Psoas muscle (tissue), 8 donors: Measurements from ENCODE around the gene CAMK2A. TPM values are rescaled to one million over a fixed set of nuclear protein-coding genes. Genes with fewer than 3 reads are reported as not detected.

ENCODE experiments used
- ATAC-seq, 4 donors: fragments of 200-7000 bp; cut with Tn5 transposase; one replicate each; pipeline ENCODE4 v1.9.1; 2020; ENCODE audit warnings: moderate library complexity in 3 of 4, mild to moderate bottlenecking in 2 of 4
- DNase-seq, 2 donors: peaks; one replicate each; pipeline ENCODE4 v3.0.0-alpha.2; 2020
- H3K27ac ChIP-seq: fragments of 200-600 bp; one replicate; pipeline ENCODE4 v1.8.0; 2022
- H3K27me3 ChIP-seq, 3 donors: fragments of 200-600 bp in 1 of 3; one replicate each; pipeline versions ENCODE4 v1.6.1 to v1.8.0; 2013 to 2022; ENCODE audit warnings: low read length in 2 of 3, mild to moderate bottlenecking in 2 of 3, moderate library complexity in 1 of 3; ENCODE audit not compliant: insufficient read depth in 3 of 3
- H3K36me3 ChIP-seq, 2 donors: fragments of 200-600 bp in 1 of 2; one replicate each; pipeline versions ENCODE4 v1.6.1 to v1.8.0; 2013 to 2022; ENCODE audit warnings: low read depth in 1 of 2, mild to moderate bottlenecking in 1 of 2, moderate library complexity in 1 of 2; ENCODE audit not compliant: insufficient read depth in 1 of 2
- H3K4me1 ChIP-seq: fragments of 200-600 bp; one replicate; pipeline ENCODE4 v1.8.0; 2022
- H3K4me3 ChIP-seq: fragments of 200-600 bp; one replicate; pipeline ENCODE4 v1.8.0; 2022; ENCODE audit warnings: mild to moderate bottlenecking
- H3K9me3 ChIP-seq: fragments of 200-600 bp; one replicate; pipeline ENCODE4 v1.8.0; 2022
- CTCF ChIP-seq: fragments of 200-600 bp; IDR thresholded peaks from one replicate; pipeline ENCODE4 v1.8.0; 2022; ENCODE audit warnings: antibody characterized with exemption
- WGBS, 3 donors: extraction: QIAGEN DNeasy Blood & Tissue Kit; methylation state at CpG; one replicate each; pipeline versions ENCODE4 v1.1.6 to v1.1.7; 2013; 5-methylcytosine and 5-hydroxymethylcytosine counted together
- intact Hi-C, 2 donors: fragments of 100-400 bp; cut with DNase I; formaldehyde crosslinking; loops; one replicate each; pipeline versions ENCODE4 v1.11.0 to v1.14.2; 2022
- polyA plus RNA-seq, 3 donors: library from polyadenylated mRNA; stranded (reverse); fragments of 200-250 nt; gene quantifications; one replicate each; pipeline ENCODE4 v1.2.3, GENCODE V29; 2013
- total RNA-seq, 4 donors: library from RNA; stranded (reverse); fragmentation: NEBNext Ultra II Directional in 2 of 4; extraction: Animal tissue kit (Norgen Biotek cat#: 25700) in 2 of 4; gene quantifications; one replicate each; pipeline versions ENCODE4 v1.2.1 to v1.2.4, GENCODE V29; 2021 to 2023
- donor health status: healthy with polysubstance abuse.
- donor health status: DM: no; HTN: no; CAD: no; lungs with moderate emphysema.
- donor health status: Bipolar disorder and iron deficiency.
- donor health status: healthy.
- donor health status: DM: yes; HTN: yes; CAD: no.
- donor health status: DM: no; HTN: no; CAD: no.
- donor health status: DM: no; HTN: no; CAD: no.
- donor health status: DM: yes; HTN: yes; CAD: no.

Gene CAMK2A
- total and polyA plus RNA-seq, 7 donors, result 8.1 to 118 (median 45.3) TPM

DNA sequence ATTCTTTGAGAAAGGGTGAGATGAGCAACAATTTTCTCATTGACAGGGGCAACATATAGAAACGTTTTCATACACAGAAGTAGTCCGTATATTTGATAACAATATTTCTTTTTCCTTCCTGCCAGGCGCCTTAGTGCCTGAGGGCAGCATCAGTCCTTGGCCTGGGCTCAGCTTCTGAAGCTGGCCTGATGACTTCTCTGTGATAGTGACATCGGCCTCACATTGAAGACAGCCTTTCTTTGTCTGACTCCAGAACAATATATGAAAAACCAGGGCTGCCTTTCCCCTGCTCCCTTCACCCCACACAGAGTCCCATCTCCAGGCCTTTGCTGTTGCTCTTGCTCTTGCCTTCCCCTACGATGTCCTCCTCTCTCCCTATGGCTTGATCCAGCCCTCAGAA, 43.8 kb upstream of the CAMK2A start:
- Histone ChIP-seq H3K4me3 (no peak overlapping the region), H3K9me3 (no peaks in the 10 kb centered on the region), H3K4me1 (no peaks in the 10 kb centered on the region), H3K36me3 (no peaks in the 10 kb centered on the region), H3K27ac (no peak overlapping the region), H3K27me3 (no peaks in the 10 kb centered on the region)
- no peak for ATAC-seq
- 86 to 89% (median 88%) methylated on average over 5 of the region's 5 CpGs for WGBS, 3 donors
- intact Hi-C loops, result no loop called here
- DNase-seq, result no peak
- no peak for TF ChIP-seq CTCF

GRCh38 chr5:150329881-150330876, 40.6 kb upstream of the CAMK2A start:
- WGBS, 3 donors, result 73 to 77% (median 76%) methylated on average over 17 of the region's 17 CpGs
- peak in 2 of 4 donors; percentile 43 to 84 for ATAC-seq
- intact Hi-C loops, result no loop called here
- no peaks in the 10 kb centered on the region for H3K36me3 ChIP-seq
- no peak for TF ChIP-seq CTCF
- no peaks in the 10 kb centered on the region for H3K9me3 ChIP-seq
- no peaks in the 10 kb centered on the region for H3K27me3 ChIP-seq
- no peak for DNase-seq
- H3K27ac ChIP-seq, result no peak overlapping the region
- H3K4me1 ChIP-seq, result no peaks in the 10 kb centered on the region
- H3K4me3 ChIP-seq, result no peak overlapping the region

DNA sequence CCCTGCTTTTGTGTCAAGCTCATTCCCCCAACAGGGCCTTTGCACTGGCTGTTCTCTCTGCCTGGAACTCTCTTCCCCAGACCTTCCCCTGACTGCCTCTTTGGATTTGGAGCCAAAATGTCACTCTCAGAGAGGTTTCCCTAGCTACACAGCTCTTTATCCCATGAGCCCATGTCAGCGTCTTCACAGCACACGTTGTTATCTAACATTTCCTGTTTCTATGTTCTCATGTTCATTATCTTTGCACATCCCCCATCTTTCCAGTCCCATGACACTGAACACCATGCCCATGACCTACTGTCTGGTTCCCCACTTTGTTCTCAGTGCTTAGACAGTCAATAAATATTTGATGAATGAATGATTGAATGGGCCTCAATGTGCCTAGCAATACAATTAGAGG, 39.5 kb upstream of the CAMK2A start:
- H3K36me3 ChIP-seq, result no peaks in the 10 kb centered on the region
- no peaks in the 10 kb centered on the region for H3K27me3 ChIP-seq
- H3K4me3 ChIP-seq, result no peak overlapping the region
- no peak for TF ChIP-seq CTCF
- DNase-seq, result no peak
- ATAC-seq, result no peak
- intact Hi-C loops, result no loop called here
- 66 to 71% (median 70%) methylated on average over 2 of the region's 2 CpGs for WGBS, 3 donors
- H3K27ac ChIP-seq, result no peak overlapping the region
- H3K9me3 ChIP-seq, result no peaks in the 10 kb centered on the region
- no peaks in the 10 kb centered on the region for H3K4me1 ChIP-seq

DNA sequence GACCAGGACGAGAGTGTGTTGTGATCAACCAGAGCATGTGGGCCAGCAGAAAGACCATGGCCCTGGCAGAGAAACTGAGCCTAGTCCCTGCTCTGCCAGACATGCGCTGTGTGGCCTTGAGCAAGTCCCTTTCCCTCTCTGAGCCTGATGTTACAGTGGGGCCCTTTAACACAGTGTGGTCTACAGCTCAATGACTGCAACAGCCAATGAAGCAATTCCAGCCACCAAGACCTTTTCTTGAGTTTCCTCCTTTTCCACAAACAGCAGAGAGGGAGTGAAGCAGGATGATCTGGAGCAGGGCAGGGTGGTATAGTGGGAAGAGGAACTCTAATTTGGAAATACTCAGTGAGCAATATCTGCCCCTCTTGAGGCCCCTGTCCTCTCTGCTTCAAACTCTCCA, 38.9 kb upstream of the CAMK2A start:
- 94 to 97% (median 95%) methylated on average over 2 of the region's 2 CpGs for WGBS, 3 donors
- intact Hi-C loops, result no loop called here
- Histone ChIP-seq H3K36me3 (no peaks in the 10 kb centered on the region), H3K4me1 (no peaks in the 10 kb centered on the region), H3K4me3 (no peak overlapping the region), H3K9me3 (no peaks in the 10 kb centered on the region), H3K27me3 (no peaks in the 10 kb centered on the region), H3K27ac (no peak overlapping the region)
- ATAC-seq (no peak), DNase-seq (no peak)
- TF ChIP-seq CTCF, result no peak
